Measurements from ENCODE around the gene CALU.

The CALU gene

GRCh38 chr7:128740996-128741395 is 1.8 kb downstream of the CALU start:
- POLR2A ChIA-PET = interaction anchor here (1.5 kb wide), 1 partner anchor 10 kb away, joined by 4 read pairs; no protein-coding TSS in a partner anchor
- no peak for DNase-seq (ENCODE audit: extremely low spot score)
- no peak for TF ChIP-seq CTCF (IDR thresholded peaks at IDR 0.05; ENCODE audit: control extremely low read depth, extremely low read depth, low read depth, missing control alignments)
- CTCF ChIA-PET = interaction anchor here (0.9 to 7.7 kb wide), 5 partner anchors 13 to 281 kb away, joined by 3 to 48 read pairs (median 4); partner anchors contain the start of gene ATP6V1F

- CTCF ChIA-PET = interaction anchor here (0.8 to 7.7 kb wide), 6 partner anchors 12 to 282 kb away, joined by 3 to 48 read pairs (median 4); partner anchors contain the start of gene ATP6V1F
- no peak for DNase-seq (ENCODE audit: extremely low spot score)
- no peak for TF ChIP-seq CTCF (IDR thresholded peaks at IDR 0.05; ENCODE audit: control extremely low read depth, extremely low read depth, low read depth, missing control alignments)
- POLR2A ChIA-PET = interaction anchor here (1.5 kb wide), 1 partner anchor 9 kb away, joined by 4 read pairs; no protein-coding TSS in a partner anchor
These were observed 2.3 kb downstream of the CALU start for GRCh38 chr7:128741491-128741890.

- TF ChIP-seq CTCF (IDR thresholded peaks at IDR 0.05; ENCODE audit: control extremely low read depth, extremely low read depth, low read depth, missing control alignments) = no peak
- CTCF ChIA-PET = interaction anchor here (1.6 to 7.7 kb wide), 4 partner anchors 12 to 121 kb away, joined by 4 to 48 read pairs (median 5); partner anchors contain the start of gene ATP6V1F
- POLR2A ChIA-PET = interaction anchor here (1.0 kb wide), 1 partner anchor 14 kb away, joined by 3 read pairs; no protein-coding TSS in a partner anchor
- no peak for DNase-seq (ENCODE audit: extremely low spot score)
These were observed 3.0 kb downstream of the CALU start for GRCh38 chr7:128742206-128742605.

- POLR2A ChIA-PET = interaction anchor here (1.0 kb wide), 1 partner anchor 13 kb away, joined by 3 read pairs; no protein-coding TSS in a partner anchor
- no peak for TF ChIP-seq CTCF (IDR thresholded peaks at IDR 0.05; ENCODE audit: control extremely low read depth, extremely low read depth, low read depth, missing control alignments)
- DNase-seq (ENCODE audit: extremely low spot score) = no peak
- CTCF ChIA-PET = interaction anchor here (0.9 to 7.7 kb wide), 4 partner anchors 11 to 99 kb away, joined by 4 to 48 read pairs (median 4); no protein-coding TSS in a partner anchor
These were observed 4.1 kb downstream of the CALU start for GRCh38 chr7:128743112-128743772.

GRCh38 chr7:128744366-128744905 is 5.3 kb downstream of the CALU start:
- ChIA-PET CTCF (no interaction called here), POLR2A (no interaction called here)
- no peak for TF ChIP-seq CTCF (IDR thresholded peaks at IDR 0.05; ENCODE audit: control extremely low read depth, extremely low read depth, low read depth, missing control alignments)
- DNase-seq (ENCODE audit: extremely low spot score) = no peak

- CTCF ChIA-PET = no interaction called here
- DNase-seq (ENCODE audit: extremely low spot score) = no peak
- TF ChIP-seq CTCF (IDR thresholded peaks at IDR 0.05; ENCODE audit: control extremely low read depth, extremely low read depth, low read depth, missing control alignments) = no peak
- POLR2A ChIA-PET = no interaction called here
These were observed 6.5 kb downstream of the CALU start for GRCh38 chr7:128745706-128746105.
